Embryonic facial prominence (tissue), 1 donor: ENCODE data around the gene DYNLRB1.
"Not testable (repeated sequence)": the region's sequence is repeated elsewhere in the genome, so short reads cannot be mapped to it uniquely, and the experiment has no call there.

Experiments used
- DNase-seq: peaks from one replicate; pipeline ENCODE4 v3.0.0-alpha.2; 2016; ENCODE audit errors: extremely low spot score

Gene DYNLRB1

DNA sequence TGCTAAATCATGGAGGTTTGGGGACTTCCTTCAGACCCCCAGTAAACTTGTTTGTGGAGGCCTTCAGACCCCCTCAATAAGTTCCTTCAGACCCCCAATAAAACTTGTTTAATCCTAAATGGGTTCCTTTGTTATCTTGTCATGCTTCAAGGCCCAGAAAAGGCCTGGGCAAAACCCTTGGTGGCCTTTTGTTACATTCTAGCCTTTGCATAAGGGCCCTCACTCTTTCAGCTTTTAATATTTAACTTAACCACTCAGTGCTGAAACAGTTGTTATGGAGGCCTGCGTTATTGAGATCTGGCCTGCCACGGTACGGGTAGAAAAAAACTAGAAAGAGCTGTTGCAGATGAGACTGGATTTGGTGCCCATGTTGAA, 4.3 kb upstream of the DYNLRB1 start:
- DNase-seq = no peak

DNA sequence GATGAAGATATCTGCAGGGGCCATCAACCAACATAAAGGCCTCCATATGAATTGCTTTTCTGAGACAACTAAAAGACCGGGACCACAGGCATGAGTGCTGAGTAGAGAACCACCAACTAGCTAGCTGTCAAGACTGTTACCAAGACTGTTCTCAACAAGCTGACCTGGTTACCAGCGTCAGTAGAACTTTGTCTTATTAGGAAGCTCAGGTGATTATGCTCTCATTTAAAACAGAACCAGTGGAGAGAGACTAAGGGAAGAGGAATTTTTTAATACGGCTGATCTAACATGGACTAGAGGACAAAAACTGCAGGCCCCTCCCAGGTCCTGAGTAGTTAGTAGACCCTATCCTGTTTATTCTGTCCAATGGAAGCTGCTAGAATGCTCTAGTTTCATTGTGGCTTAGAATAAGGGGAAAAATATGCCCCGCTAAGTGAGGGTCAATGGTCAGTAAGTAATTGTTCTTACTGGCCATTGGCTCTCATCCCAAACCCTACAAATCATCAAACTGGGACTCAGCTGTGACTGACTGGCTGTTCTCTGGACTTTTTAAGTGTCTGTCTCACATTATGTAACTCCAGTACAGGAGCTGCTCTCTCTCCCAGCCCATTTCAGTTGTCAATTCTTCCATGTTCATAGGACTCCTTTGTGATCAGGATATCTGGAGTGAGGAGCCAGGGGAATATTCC, 3.8 kb upstream of the DYNLRB1 start:
- no peak for DNase-seq

DNA sequence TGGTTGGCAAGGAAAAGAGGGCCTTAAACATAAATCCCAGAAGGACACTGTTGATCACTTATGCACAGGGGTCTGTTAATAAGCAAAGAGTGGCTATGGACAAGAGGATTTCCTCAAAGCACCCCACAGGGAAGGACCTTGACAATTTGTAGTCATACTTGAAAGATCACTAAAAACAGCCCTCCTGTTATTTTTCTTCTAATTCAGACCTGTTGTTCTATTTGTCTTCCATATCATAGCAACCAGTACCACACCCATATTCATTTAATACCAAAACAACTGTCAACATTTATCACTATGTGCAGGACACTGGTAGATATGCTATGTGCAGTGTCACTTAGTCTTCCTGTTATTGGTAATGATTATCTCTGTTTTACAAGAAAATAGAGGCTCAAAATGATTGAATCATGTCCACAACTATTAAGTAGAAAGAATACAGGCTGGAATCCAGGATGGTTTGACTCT, 3.2 kb upstream of the DYNLRB1 start:
- no peak for DNase-seq

DNA sequence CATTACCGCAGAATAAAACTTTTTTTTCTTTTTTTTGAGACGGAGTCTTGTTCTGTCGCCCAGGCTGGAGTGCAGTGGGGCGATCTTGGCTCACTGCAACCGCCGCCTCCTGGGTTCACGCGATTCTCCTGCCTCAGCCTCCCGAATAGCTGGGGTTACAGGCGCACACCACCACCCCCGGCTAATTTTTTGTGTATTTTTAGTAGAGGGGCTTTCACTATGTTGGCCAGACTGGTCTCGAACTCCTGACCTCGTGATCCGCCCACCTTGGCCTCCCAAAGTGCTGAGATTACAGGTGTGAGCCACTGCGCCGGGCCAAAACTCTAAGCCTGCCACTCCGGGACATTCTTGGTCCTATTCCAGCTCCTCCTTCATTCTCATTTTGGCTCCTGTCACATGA, 2.2 kb upstream of the DYNLRB1 start:
- not testable (repeated sequence) for DNase-seq

DNA sequence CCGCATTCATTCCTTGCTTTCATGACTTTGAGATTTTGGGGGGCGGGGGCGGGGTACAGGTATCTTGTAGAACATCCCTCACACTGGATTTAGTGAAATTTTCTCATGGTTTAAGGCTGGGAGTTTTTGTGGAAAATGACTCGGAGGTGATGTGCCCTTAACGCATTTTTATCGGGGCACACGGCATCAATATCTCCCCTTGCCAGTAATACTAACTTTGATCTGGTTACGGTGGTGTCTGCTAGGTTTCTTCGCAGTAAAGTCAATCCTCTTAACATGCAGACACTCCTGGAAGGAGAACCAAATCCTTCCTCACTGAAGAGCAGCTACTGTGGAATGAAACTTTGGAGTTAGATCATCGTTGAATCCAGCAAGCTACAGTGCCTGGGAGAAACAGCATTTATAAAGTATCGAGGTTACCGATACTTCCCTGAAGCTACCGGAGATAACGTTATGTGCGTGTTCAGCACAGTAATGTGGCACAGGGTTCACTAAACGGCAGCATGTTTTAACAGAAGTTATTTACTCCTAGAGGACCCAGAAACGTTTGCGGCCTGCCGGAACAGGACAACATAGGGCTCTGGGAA, 1.2 kb upstream of the DYNLRB1 start:
- DNase-seq = no peak

DNA sequence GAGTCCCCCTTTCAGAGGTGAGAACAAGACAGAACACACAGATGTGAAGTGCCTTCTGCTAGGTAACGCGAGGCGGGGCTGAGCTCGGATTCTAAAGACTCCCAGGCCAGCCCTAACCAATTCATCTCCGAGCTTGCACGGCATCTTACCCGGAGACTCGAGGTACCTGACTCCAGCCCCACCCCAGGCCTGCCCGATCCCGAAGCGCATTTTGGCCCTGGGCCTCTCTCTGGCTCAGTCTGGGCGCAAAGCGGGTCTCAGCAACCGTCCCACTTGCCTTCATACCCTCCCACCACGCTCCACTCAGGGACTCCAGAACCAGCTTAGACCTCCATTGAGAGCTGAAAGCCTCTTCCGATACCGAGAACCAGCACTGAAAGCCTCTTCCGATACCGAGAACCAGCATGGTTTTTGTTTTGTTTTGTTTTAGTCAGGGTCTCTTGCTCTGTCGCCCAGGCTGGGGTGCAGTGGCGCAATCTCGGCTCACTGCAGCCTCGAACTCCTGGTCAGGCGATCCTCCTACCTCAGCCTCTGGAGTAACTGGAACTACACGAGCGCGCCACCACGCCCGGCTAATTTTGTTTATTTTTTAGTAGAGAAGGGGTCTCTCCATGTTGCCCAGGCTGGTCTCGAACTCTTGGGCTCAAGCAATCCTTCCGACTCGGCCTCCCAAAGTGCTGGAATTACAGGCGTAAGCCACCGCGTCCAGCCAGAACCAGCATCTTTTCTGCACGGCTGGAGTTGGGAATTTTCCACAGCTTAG, 557 bp upstream of the DYNLRB1 start:
- no peak for DNase-seq

DNA sequence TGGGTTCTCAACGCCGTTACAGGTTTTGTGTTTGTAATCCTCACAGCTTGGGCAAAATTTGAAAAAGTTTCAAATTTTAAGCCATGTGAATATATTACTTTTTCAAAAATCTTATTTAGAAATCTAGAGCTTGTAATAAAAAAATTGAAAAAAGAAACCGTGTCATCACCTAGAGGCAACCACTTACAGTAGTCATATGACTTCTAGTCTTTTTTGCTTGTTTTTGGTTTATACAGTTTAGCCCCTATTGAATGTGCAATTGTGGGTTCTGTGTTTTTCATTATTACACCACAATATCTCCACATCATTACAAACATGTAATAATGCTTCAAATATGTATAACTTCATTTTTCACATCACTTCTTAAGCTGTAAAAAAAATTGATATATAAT, 888 bp downstream of the DYNLRB1 start:
- no peak for DNase-seq

DNA sequence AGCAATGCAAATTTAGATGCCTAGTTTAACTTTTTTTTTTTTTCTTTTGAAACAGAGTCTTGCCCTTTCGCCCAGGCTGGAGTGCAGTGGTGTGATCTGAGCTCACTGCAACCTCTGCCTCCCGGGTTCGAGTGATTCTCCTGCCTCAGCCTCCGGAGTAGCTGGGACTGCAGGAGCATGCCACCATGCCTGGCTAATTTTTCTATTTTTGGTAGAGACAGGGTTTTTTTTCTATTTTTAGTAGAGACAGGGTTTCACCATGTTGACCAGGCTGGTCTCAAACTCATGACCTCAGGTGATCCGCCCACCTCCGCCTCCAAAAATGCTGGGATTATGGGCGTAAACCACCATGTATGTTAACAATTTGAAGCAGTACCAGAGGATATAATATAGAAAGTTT, 2.6 kb downstream of the DYNLRB1 start:
- not testable (repeated sequence) for DNase-seq

DNA sequence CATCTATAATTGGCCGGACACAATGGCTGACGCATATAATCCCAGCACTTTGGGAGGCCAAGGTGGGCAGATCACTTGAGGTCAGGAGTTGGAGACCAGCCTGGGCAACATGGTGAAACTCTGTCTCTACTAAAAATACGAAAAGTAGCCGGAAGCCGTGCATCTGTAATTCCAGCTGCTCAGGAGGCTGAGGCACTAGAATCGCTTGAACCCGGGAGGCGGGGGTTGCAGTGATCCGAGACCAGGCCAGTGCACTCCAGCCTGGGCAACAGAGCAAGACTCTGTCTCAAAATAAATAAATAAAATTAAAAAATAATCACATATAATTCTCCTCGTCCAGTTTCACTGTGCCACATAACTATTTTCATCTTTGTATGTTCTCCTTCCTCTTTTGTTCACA, 3.6 kb downstream of the DYNLRB1 start:
- DNase-seq = not testable (repeated sequence)

DNA sequence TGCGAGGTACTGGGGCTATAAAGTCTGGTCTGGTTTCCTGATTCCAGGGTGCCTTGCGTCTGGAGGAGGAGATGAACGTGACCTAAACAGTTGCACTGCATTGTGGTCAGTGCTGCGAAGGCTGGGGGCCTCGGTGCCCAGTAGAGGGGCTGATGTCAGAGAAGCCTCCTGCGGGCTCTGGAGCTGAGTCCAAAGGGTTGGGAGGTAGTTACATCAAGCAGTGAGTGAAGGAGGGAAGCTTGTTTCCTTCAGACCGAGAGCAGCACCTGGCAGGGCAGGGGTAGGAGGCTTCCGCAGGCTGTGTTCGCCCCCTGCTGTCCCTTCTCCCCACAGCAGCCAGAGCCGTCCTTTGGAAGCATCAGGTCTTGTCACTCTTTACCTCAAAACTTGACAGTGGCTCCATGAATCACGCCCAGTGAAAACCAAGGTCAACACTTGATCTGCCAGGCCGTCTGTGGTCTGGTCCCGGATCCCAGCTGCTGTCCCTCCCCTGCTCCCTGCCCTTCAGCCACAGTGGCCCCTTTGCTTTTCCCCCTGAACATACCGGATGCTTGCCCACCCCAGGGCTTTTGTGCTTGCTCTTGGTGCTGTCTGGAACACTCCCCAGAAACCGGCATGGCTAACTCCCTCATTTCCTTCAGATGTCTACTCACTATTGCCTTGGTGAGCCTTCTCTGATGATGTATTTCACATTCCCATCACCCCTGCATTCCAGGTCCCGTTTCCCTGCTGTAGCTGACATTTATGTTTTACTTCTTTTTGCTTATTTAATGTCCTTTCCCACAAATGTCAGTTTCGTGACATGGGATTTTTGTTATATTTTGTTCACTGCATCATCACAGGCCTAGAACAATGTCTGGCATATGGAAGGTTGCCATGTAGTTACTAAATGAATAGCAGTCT, 7.0 kb downstream of the DYNLRB1 start:
- DNase-seq = no peak

DNA sequence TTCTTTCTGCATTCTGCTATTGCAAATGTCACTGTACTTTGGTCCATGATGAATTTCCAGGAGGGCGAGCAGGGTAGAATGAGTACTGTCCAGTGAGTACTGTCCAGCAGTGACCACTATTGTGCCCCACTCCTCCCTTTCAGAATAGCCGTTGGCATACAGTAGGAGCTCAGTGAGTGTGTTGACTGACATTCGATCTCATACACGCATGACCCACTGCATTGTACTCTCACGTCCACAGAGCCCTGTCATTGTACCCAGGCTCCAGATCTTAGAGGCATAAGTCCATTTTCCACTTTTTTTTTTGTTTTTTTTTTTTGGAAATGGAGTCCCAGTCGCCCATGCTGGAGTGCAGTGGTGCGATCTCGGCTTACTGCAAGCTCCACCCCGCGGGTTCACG, 8.2 kb downstream of the DYNLRB1 start:
- DNase-seq = no peak

DNA sequence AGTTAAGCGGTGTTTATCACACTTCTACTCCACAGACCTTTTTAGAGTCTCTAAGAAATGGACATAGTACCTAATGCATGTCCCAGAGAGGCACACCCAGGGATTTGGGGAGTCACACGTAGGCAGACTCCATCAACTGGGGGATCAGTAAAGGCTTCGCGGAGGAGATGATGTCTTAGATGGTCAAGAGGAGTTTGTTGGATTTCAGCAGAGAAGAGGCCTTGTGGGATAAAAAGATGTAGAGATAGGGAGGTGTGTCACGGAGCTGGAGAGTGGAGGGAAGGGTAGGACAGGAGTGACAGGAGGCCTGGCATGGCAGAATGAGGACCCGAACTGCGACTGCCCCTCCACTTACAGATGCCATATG, 9.1 kb downstream of the DYNLRB1 start:
- no peak for DNase-seq

DNA sequence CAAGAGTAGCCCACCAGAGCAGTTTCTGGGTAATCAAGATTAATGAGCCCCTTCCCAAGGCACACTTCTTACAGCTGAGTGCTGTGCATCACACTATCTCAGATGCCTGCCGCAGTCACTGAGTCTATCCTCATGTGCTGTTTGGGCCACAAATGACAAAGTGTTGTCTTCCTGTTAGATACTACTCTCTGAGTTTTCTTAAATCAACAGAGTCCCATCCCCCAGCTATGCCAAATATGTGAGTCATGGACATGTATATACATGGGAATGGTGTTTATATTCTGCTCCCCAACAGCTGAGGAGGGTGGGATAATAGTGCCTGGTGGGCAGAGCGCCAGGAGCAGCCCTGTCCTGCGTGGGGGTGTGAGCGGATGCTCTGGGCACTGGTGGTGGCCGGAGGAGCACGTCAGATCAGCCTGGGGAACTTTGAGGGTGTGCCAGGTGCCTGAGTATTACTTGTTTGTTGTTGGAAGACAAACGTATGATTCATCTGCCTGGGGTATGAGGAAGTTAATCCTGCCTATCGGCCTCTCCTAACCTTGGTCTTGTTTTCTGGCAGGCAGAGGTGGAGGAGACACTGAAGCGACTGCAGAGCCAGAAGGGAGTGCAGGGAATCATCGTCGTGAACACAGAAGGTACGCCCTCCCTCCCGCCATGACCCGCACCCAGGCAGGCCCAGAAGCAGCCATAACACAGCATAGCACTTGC, 9.6 kb downstream of the DYNLRB1 start:
- DNase-seq = peak; percentile 18

DNA sequence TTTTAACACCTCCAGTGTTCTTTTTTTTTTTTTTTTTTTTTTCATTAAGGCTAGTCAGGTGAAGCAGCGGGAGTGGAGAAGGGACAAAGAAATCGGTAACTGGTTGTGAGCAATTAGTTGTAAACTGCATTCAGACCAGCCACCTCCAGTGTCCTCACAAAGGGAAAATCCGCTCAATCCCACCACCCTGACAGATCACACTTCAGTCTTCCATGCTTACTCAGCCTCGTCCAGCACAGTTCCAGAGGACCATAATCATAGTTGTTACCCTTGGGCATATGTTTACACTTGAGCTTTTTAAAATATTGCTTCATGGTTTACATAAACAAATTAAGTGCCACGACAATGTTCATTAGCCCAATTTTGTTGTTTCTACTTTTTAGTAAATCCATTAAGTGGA, 10.2 kb downstream of the DYNLRB1 start:
- no peak for DNase-seq

DNA sequence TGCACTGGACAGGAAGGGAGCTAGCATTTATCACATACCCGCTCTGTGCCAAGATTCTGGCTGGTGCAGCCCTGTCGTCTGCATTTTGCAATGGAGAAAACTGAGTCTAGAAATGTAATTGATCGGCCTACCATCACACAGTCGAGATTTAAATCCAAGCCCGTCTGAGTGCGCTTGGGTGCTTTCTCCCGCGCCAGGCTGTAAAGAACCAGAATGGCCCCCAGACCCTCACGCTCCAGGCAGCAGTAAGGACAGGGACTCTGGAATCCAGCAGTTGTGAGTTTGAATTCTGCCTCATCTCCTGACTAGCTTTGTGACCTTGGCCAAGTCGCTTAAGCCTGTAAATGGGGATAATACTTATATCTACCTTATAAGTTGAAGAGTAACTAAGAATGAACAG, 10.8 kb downstream of the DYNLRB1 start:
- DNase-seq = no peak

DNA sequence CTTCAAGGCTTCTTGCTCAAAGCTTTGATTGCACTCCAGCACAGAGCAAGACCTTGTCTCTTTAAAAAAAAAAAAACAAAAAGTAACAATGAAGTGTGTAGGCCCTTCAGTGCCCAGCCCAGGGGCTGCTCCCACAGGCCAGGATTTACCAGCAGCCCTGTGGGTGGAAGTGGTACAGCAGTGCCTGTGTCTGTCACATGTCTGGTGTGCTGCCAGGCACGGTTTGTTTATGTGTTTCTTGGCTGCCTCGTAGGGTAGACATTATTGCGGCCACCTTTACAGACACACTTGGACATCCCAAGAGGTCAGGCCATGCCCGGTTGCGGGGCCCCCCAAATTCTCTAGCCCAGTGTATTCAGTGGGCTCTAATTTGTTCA, 12.7 kb downstream of the DYNLRB1 start:
- DNase-seq = no peak

DNA sequence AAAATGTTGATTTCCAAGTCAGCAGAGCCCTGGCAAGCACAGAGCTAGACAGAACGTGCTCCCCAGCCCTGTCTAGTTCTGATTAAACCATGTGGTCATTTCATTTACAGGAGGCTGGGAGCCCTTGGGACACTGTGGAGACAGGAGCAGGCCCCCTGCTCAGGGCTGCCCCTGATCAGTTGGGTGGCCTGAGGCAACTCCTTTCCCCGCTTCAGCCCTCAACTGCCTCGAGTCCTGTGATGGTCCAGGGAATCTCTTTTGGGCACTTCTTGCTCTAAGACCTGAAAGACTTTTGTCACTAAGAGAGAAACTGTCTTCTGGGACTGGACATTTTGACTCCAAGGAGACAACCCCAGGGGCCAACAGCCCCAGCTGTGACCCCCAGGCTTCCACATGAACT, 13.5 kb downstream of the DYNLRB1 start:
- no peak for DNase-seq

DNA sequence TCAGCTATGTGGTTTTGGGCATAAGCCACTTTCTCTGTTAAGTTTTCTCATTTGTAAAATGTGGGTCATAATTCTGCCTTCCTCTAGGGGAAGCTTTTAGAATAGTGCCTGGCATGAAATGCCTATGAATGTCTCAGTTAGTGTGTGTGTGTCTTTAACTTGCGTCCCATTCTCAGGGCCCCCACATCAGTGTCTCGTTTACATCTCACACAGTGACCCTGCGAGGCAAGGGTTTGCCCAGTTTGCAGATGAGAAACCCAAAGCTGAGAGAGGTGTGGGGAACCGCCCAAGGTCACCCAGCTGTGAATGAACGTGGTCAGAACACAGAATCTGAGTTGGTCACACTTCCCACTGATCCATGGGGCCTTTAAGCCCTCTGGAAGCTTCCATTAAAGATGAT, 14.1 kb downstream of the DYNLRB1 start:
- DNase-seq = no peak

DNA sequence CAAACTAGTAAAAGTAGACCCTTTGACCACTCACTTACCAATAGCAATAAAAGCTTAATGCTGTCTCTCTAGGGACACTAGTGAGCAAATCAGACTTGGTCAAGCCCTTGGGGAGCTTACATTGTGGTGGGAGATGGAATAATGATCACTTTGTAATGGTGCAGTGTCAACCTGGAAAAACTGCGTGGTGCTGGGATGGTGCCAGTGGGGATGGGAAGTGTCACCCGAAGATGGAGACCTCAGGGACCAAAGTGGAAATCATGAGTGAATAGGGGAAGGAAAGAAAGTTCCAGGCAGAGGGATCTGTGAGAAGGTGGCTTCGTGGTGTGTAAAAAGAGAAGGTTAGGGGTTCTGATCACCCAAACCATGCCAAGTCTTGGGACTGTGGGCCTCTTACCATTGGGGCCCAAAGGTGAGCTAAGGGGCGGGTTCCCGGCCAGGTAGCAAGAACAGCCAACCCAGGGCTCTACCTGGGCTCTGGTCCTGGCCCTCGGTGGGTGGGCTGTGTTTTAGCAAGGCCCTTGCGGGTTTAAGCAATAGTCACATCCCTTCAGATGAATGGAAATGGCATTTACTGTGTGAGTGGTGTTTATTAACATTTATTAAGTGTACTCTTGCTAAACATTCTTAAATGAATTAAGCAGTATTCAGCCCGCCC, 15.5 kb downstream of the DYNLRB1 start:
- DNase-seq = no peak

DNA sequence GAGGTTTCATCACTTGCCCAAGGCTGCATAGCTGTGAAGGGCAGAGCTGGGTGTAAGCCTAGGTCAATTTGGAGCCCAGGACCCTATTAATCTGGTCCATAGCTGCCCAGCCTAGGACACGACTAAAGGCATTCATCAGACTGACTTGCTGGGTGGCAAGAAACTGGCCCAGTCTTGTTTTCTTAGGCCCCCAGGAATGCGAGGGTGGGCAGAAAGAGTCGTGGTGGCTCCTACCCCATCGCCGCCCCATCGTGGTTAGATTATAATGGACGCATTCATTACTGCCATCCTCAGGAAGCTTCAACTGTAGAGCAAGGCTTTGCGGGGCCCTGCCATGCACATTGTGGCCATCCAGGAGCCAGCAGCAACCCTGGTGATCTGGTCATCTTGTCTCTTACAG, 16.1 kb downstream of the DYNLRB1 start:
- DNase-seq = no peak

DNA sequence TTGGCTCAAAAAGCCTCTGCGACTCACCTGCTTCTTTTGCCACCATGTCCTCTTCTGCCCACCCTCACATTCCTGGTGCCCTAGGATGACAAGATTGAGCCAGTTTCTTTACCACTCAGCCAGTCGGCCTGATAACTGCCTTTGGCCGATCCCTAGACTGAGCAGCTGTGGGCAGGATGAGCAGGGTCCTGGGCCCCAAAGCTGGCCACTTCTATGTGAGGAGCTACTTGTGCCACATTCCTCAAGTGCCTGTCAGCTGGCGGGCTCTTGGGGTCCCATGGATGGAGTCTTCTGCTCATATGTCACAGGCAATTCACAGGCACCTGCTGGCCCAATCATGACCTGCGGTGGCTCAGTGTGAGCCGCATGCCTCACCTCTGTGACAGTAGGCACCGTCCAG, 16.5 kb downstream of the DYNLRB1 start:
- no peak for DNase-seq
